HL-60 (cell line): Measurements from ENCODE around the gene CYP17A1.

Experiments used
- DNase-seq, 2 experiments: peaks; one replicate each; pipeline ENCODE4 v3.0.0-alpha.2; 2010 to 2020; ENCODE audit warnings: low read depth in 1 of 2, low spot score in 1 of 2
- H3K27ac ChIP-seq: fragments of 250-450 bp; sonication (Bioruptor Pico); replicated peaks from 2 replicates; pipeline ENCODE4 v1.5.1; 2020; ENCODE audit warnings: mild to moderate bottlenecking, moderate library complexity
- H3K27me3 ChIP-seq: fragments of 250-450 bp; sonication (Bioruptor Pico); 2 replicates; pipeline ENCODE4 v1.5.1; 2021; ENCODE audit warnings: mild to moderate bottlenecking, moderate library complexity; ENCODE audit not compliant: insufficient read depth, poor library complexity, severe bottlenecking
- H3K4me3 ChIP-seq: replicated peaks from 2 replicates; pipeline ENCODE4 v1.5.1; 2011; ENCODE audit warnings: mild to moderate bottlenecking, control low read depth, low read length; ENCODE audit not compliant: insufficient read depth
- GABPA ChIP-seq: IDR thresholded peaks from 2 replicates; pipeline ENCODE4 v1.6.1; 2012; ENCODE audit warnings: low read depth
- POLR2AphosphoS5 ChIP-seq: IDR thresholded peaks from 2 replicates; pipeline ENCODE4 v1.6.1; 2012; ENCODE audit warnings: low read depth
- SPI1 ChIP-seq: IDR thresholded peaks from 2 replicates; pipeline ENCODE4 v1.6.1; 2012; ENCODE audit warnings: low read depth, mild to moderate bottlenecking, borderline replicate concordance
- TF ChIP-seq, protein P1 (sequence below): IDR thresholded peaks from one replicate; pipeline ENCODE4 v1.5.1; 2011; ENCODE audit warnings: low read length, control low read depth, inconsistent platforms; ENCODE audit not compliant: insufficient read depth
- TF ChIP-seq, protein P2 (sequence below): IDR thresholded peaks from 2 replicates; pipeline ENCODE4 v1.6.1; 2012; ENCODE audit warnings: low read depth; ENCODE audit not compliant: insufficient replicate concordance

Gene CYP17A1

DNA sequence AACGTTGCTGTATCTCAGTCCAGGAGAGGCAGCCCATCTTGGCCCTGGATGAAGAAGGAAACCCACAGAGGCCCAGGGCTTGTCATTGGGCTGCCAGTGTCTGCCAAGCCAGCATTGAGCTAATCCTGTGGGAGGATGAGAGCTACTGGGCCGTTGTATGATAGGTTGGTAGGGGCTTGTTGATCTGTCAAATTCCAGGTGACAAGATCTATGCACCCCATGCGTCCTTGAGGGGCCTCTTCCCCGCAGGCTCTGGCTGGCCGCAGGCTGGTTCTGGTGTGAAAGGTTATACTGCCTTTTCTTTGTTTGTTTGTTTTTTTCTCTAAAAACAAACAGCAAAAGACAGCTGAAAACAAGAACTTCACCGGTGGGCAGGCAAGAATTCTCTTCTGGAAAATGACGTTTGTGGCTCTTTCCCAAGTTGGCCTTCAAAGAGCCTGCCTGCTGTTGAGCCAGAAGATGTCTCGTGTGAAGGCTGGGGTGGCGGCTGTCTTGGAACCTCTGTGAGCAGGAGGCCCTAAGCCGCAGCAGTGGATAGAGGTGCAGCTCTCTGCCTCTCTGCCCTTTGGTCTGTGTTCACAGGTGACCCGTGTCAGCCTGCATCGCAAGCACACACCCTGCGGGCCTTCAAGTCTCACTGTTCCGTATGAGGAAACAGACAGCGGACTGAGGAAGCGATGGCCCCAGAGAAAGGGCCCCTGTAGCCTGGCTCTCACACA, 23.3 kb downstream of the CYP17A1 start:
- H3K27ac ChIP-seq: no peak overlapping the region

DNA sequence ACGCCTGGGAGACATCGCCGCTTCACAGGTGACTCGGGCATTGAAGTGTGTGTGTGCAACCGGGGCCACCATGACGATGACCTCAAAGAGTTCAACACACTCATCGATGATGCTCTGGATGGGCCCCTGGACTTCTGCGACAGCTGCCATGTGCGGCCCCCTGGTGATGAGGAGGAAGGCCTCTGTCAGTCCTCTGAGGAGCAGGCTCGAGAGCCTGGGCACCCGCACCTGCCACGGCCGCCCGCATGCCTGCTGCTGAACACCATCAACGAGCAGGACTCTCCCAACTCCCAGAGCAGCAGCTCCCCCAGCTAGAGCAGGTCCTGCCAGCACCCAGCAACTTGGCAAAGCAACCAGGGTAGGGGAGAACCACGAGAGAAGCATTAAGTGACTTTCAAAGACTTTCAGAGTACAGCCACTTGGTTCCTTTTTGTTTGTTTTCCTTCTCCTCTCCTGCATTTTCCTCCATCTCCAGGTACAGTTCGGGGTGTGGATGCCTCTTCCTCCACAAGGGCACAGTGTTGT, 24.1 kb downstream of the CYP17A1 start:
- no peak for DNase-seq
- TF ChIP-seq, protein P1, sequence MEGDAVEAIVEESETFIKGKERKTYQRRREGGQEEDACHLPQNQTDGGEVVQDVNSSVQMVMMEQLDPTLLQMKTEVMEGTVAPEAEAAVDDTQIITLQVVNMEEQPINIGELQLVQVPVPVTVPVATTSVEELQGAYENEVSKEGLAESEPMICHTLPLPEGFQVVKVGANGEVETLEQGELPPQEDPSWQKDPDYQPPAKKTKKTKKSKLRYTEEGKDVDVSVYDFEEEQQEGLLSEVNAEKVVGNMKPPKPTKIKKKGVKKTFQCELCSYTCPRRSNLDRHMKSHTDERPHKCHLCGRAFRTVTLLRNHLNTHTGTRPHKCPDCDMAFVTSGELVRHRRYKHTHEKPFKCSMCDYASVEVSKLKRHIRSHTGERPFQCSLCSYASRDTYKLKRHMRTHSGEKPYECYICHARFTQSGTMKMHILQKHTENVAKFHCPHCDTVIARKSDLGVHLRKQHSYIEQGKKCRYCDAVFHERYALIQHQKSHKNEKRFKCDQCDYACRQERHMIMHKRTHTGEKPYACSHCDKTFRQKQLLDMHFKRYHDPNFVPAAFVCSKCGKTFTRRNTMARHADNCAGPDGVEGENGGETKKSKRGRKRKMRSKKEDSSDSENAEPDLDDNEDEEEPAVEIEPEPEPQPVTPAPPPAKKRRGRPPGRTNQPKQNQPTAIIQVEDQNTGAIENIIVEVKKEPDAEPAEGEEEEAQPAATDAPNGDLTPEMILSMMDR: no peak
- TF ChIP-seq GABPA: no peak
- Histone ChIP-seq H3K27ac (peak overlapping the region; percentile 64), H3K27me3 (no peaks in the 10 kb centered on the region), H3K4me3 (no peak overlapping the region)

More for the DNA sequence above, 23.3 kb downstream of the CYP17A1 start:
- TF ChIP-seq GABPA (no peak), SPI1 (no peak)
- TF ChIP-seq, protein P1: no peak
- TF ChIP-seq, protein P2, sequence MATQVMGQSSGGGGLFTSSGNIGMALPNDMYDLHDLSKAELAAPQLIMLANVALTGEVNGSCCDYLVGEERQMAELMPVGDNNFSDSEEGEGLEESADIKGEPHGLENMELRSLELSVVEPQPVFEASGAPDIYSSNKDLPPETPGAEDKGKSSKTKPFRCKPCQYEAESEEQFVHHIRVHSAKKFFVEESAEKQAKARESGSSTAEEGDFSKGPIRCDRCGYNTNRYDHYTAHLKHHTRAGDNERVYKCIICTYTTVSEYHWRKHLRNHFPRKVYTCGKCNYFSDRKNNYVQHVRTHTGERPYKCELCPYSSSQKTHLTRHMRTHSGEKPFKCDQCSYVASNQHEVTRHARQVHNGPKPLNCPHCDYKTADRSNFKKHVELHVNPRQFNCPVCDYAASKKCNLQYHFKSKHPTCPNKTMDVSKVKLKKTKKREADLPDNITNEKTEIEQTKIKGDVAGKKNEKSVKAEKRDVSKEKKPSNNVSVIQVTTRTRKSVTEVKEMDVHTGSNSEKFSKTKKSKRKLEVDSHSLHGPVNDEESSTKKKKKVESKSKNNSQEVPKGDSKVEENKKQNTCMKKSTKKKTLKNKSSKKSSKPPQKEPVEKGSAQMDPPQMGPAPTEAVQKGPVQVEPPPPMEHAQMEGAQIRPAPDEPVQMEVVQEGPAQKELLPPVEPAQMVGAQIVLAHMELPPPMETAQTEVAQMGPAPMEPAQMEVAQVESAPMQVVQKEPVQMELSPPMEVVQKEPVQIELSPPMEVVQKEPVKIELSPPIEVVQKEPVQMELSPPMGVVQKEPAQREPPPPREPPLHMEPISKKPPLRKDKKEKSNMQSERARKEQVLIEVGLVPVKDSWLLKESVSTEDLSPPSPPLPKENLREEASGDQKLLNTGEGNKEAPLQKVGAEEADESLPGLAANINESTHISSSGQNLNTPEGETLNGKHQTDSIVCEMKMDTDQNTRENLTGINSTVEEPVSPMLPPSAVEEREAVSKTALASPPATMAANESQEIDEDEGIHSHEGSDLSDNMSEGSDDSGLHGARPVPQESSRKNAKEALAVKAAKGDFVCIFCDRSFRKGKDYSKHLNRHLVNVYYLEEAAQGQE: no peak
- Histone ChIP-seq H3K4me3 (no peak overlapping the region), H3K27me3 (no peaks in the 10 kb centered on the region)
- no peak for DNase-seq

DNA sequence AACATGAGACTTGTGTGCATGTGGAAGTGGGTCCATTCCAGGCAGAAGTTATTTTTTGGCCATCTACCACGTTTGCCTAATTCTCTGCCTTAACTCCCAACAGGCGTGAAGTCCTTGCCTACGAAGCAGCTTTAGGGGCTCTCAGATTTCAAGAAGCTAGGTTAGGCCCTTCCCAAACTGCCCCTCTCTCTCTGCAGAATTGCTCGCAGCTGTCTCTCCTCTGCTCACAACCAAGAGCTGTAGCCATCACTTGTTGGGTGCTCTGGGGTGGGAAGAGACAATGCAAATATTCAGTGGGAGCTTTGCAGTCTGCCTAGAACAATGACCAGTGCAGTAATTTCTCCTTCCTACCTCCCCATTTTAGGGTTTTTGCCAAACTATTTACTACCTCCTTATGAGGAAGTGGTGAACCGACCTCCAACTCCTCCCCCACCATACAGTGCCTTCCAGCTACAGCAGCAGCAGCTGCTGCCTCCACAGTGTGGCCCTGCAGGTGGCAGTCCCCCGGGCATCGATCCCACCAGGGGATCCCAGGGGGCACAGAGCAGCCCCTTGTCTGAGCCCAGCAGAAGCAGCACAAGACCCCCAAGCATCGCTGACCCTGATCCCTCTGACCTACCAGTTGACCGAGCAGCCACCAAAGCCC, 24.9 kb downstream of the CYP17A1 start:
- peak; percentile 47 to 90 for DNase-seq
- Histone ChIP-seq H3K27ac (peak overlapping the region; percentile 64), H3K4me3 (no peak overlapping the region), H3K27me3 (no peaks in the 10 kb centered on the region)
- TF ChIP-seq SPI1: peak; percentile 98
- TF ChIP-seq POLR2AphosphoS5: peak; percentile 58
- TF ChIP-seq, protein P1: no peak

DNA sequence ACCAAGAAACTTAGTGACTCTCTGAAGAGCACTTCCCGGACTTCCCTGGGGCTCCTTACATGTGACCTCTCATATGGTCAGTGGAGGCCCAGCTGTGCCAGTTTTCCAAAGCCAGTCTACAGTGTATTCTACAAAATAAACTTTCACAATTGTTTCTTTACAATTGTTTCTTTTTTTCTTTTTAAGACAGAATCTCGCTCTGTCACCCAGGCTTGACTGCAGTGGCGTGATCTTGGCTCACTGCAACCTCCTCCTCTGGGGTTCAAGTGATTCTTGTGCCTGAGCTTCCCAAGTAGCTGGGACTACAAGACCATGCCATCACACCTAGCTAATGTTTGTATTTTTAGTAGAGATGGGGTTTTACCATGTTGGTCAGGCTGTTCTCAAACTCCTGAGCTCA, 25.9 kb downstream of the CYP17A1 start:
- H3K27me3 ChIP-seq: no peaks in the 10 kb centered on the region
- TF ChIP-seq POLR2AphosphoS5 (no peak), SPI1 (no peak), GABPA (no peak)
- TF ChIP-seq, protein P2: no peak
- TF ChIP-seq, protein P1: no peak
- DNase-seq: no peak
- H3K27ac ChIP-seq: peak overlapping the region; percentile 64
- no peak overlapping the region for H3K4me3 ChIP-seq
